Measurements from ENCODE around the gene SLC6A6.

DNA sequence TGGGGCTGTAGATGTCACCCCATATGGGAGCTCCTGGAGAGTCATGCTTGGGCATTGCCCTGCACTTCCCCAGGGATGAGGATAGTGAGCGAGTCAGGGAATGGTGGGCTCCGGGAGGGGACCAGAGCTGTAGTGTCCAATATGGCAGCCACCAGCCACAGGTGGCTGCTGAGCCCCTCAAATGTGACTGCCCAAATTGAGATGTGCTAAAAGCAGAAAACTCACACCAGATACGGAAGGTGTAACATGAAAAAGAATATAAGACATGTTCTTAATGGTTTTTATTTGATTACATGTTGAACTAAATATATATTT lies 106.1 kb downstream of the SLC6A6 start:
- TF ChIP-seq, protein P1, sequence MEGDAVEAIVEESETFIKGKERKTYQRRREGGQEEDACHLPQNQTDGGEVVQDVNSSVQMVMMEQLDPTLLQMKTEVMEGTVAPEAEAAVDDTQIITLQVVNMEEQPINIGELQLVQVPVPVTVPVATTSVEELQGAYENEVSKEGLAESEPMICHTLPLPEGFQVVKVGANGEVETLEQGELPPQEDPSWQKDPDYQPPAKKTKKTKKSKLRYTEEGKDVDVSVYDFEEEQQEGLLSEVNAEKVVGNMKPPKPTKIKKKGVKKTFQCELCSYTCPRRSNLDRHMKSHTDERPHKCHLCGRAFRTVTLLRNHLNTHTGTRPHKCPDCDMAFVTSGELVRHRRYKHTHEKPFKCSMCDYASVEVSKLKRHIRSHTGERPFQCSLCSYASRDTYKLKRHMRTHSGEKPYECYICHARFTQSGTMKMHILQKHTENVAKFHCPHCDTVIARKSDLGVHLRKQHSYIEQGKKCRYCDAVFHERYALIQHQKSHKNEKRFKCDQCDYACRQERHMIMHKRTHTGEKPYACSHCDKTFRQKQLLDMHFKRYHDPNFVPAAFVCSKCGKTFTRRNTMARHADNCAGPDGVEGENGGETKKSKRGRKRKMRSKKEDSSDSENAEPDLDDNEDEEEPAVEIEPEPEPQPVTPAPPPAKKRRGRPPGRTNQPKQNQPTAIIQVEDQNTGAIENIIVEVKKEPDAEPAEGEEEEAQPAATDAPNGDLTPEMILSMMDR (IDR thresholded peaks at IDR 0.05; ENCODE audit: poor library complexity), result no peak
- TF ChIP-seq EZH2phosphoT487 (IDR thresholded peaks at IDR 0.05; ENCODE audit: low read depth, severe bottlenecking, unreplicated experiment), result no peak

All from hepatocyte (in vitro differentiated cells).